Measurements from ENCODE around the gene EPHA1. TPM values are rescaled to one million over a fixed set of nuclear protein-coding genes. Genes with fewer than 3 reads are reported as not detected.

EPHA1 gene
- total RNA-seq, 1 donor from 2014 or later, result 7.9 TPM

GRCh38 chr7:143355450-143356385 is 52.9 kb downstream of the EPHA1 start:
- H3K4me3 ChIP-seq (ENCODE audit: low read depth, low read length), result no peak overlapping the region
- no peak for DNase-seq (ENCODE audit: low read depth)
- H3K36me3 ChIP-seq (ENCODE audit: control insufficient read depth, insufficient read depth, low read length), result no peaks in the 10 kb centered on the region
- peaks cover 12% of the 10 kb centered on the region for H3K27me3 ChIP-seq (ENCODE audit: control insufficient read depth, insufficient read depth, low read length)
- TF ChIP-seq, protein P1, sequence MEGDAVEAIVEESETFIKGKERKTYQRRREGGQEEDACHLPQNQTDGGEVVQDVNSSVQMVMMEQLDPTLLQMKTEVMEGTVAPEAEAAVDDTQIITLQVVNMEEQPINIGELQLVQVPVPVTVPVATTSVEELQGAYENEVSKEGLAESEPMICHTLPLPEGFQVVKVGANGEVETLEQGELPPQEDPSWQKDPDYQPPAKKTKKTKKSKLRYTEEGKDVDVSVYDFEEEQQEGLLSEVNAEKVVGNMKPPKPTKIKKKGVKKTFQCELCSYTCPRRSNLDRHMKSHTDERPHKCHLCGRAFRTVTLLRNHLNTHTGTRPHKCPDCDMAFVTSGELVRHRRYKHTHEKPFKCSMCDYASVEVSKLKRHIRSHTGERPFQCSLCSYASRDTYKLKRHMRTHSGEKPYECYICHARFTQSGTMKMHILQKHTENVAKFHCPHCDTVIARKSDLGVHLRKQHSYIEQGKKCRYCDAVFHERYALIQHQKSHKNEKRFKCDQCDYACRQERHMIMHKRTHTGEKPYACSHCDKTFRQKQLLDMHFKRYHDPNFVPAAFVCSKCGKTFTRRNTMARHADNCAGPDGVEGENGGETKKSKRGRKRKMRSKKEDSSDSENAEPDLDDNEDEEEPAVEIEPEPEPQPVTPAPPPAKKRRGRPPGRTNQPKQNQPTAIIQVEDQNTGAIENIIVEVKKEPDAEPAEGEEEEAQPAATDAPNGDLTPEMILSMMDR (IDR thresholded peaks at IDR 0.05; ENCODE audit: insufficient read depth, low read length, poor library complexity, severe bottlenecking), result no peak

GRCh38 chr7:143354965-143355364 is 53.7 kb downstream of the EPHA1 start:
- TF ChIP-seq, protein P1 (IDR thresholded peaks at IDR 0.05; ENCODE audit: insufficient read depth, low read length, poor library complexity, severe bottlenecking), result no peak
- no peak overlapping the region for H3K4me3 ChIP-seq (ENCODE audit: low read depth, low read length)
- peaks cover 11% of the 10 kb centered on the region for H3K27me3 ChIP-seq (ENCODE audit: control insufficient read depth, insufficient read depth, low read length)
- no peaks in the 10 kb centered on the region for H3K36me3 ChIP-seq (ENCODE audit: control insufficient read depth, insufficient read depth, low read length)
- DNase-seq (ENCODE audit: low read depth), result no peak

- Histone ChIP-seq H3K4me3 (ENCODE audit: low read depth, low read length) (no peak overlapping the region), H3K36me3 (ENCODE audit: control insufficient read depth, insufficient read depth, low read length) (no peaks in the 10 kb centered on the region), H3K27me3 (ENCODE audit: control insufficient read depth, insufficient read depth, low read length) (peaks cover 5% of the 10 kb centered on the region)
- no peak for DNase-seq (ENCODE audit: low read depth)
- TF ChIP-seq, protein P1 (IDR thresholded peaks at IDR 0.05; ENCODE audit: insufficient read depth, low read length, poor library complexity, severe bottlenecking), result no peak
Observed at GRCh38 chr7:143354376-143354775, 54.3 kb downstream of the EPHA1 start.

DNA sequence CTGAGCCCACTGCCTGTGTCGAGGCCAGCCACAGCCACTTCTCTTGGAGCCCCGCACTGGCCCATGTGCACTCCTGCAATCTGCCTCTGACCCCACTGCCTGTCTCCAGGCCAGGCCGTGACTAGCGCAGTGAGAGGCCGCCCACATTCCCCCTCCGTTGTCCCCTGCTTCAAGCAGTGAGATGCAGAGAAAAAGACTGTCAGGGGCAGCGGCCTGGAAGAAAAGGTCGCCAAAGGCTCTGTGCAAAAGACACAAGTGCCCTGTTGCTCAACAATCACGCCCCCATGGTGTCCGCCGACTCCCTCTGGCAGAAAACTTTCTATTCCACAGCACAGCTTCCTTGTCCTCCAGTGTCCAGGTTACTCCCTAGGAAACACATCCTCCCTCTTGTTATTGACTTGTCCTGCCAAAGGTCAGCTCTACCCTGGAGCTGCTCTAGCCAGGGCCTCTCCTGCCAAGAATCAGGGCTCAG is 56.1 kb downstream of the EPHA1 start:
- Histone ChIP-seq H3K4me3 (ENCODE audit: low read depth, low read length) (no peak overlapping the region), H3K36me3 (ENCODE audit: control insufficient read depth, insufficient read depth, low read length) (no peaks in the 10 kb centered on the region), H3K27me3 (ENCODE audit: control insufficient read depth, insufficient read depth, low read length) (peaks cover 5% of the 10 kb centered on the region)
- DNase-seq (ENCODE audit: low read depth), result no peak
- TF ChIP-seq, protein P1 (IDR thresholded peaks at IDR 0.05; ENCODE audit: insufficient read depth, low read length, poor library complexity, severe bottlenecking), result no peak

DNA sequence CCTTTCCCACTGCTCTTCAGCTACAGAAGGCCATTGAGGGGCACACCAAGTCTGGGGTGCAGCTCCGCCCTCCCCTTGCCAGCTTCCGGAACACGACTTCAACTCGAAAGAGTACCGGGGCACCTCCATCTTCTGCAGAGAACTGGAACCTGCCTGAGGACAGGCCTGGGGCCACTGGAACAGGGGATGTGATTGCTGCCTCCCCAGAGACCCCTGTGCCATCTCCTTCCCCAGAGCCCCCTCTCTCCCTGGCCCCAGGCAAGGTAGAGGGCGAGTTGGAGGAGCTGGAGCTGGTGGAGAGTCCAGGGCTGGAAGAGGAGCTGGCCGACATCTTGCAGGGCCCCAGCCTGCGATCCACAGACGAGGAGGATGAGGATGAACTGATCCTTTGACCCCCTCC is 57.1 kb downstream of the EPHA1 start:
- TF ChIP-seq, protein P1 (IDR thresholded peaks at IDR 0.05; ENCODE audit: insufficient read depth, low read length, poor library complexity, severe bottlenecking), result no peak
- no peak for DNase-seq (ENCODE audit: low read depth)
- H3K4me3 ChIP-seq (ENCODE audit: low read depth, low read length), result no peak overlapping the region
- H3K27me3 ChIP-seq (ENCODE audit: control insufficient read depth, insufficient read depth, low read length), result peaks cover 5% of the 10 kb centered on the region
- H3K36me3 ChIP-seq (ENCODE audit: control insufficient read depth, insufficient read depth, low read length), result no peaks in the 10 kb centered on the region
